Adrenal gland (tissue), 12 donors: ENCODE results near the gene WFDC13. TPM values are rescaled to one million over a fixed set of nuclear protein-coding genes. Genes with fewer than 3 reads are reported as not detected.

ENCODE experiments used
- DNase-seq, 7 donors: peaks; one replicate each; pipeline ENCODE4 v3.0.0-alpha.2; 2019 to 2020
- H3K27ac ChIP-seq, 5 donors: fragments of 200-600 bp; sonication (generic) in 4 of 5; 1 replicate in 3 of 5; 2 replicates in 2 of 5; pipeline versions ENCODE4 v1.5.1 to v1.8.0; 2016 to 2020; ENCODE audit warnings: mild to moderate bottlenecking in 1 of 5
- H3K27me3 ChIP-seq: fragments of 200-600 bp; 2 replicates; pipeline ENCODE4 v1.8.0; 2021
- H3K36me3 ChIP-seq, 2 donors: fragments of 200-600 bp; replicated peaks in 1 of 2; 1 replicate in 1 of 2; 2 replicates in 1 of 2; pipeline versions ENCODE4 v1.5.1 to v1.8.0; 2018 to 2022
- H3K4me1 ChIP-seq, 2 donors: fragments of 200-600 bp; replicated peaks in 1 of 2; 1 replicate in 1 of 2; 2 replicates in 1 of 2; pipeline versions ENCODE4 v1.5.1 to v1.8.0; 2018 to 2021
- H3K4me3 ChIP-seq, 4 donors: fragments of 200-600 bp; sonication (generic) in 3 of 4; one replicate each; pipeline ENCODE4 v1.5.1; 2016 to 2018
- H3K9me3 ChIP-seq, 3 donors: fragments of 200-600 bp; sonication (generic) in 1 of 3; replicated peaks in 1 of 3; 1 replicate in 2 of 3; 2 replicates in 1 of 3; pipeline versions ENCODE4 v1.5.1 to v1.8.0; 2016 to 2021
- CTCF ChIP-seq, 6 experiments: fragments of 450-650 bp in 4 of 6; fragments of 200-600 bp in 2 of 6; sonication (generic) in 1 of 6; IDR thresholded peaks; 1 replicate in 5 of 6; 2 replicates in 1 of 6; pipeline versions ENCODE4 v1.5.1 to v1.8.0; 2016 to 2021; ENCODE audit warnings: antibody characterized with exemption in 6 of 6, mild to moderate bottlenecking in 2 of 6, moderate library complexity in 1 of 6
- POLR2A ChIP-seq, 2 donors: fragments of 450-650 bp; IDR thresholded peaks; one replicate each; pipeline ENCODE4 v1.6.1; 2017; ENCODE audit warnings: antibody characterized with exemption in 2 of 2, mild to moderate bottlenecking in 2 of 2, moderate library complexity in 1 of 2
- WGBS, 4 donors: extraction: QIAGEN DNeasy Blood & Tissue Kit in 2 of 4; methylation state at CpG; one replicate each; pipeline versions ENCODE4 v1.1.5 to v1.1.7; 2013 to 2017; 5-methylcytosine and 5-hydroxymethylcytosine counted together
- intact Hi-C, 2 donors: fragments of 100-400 bp; cut with DNase I; formaldehyde crosslinking; loops; one replicate each; pipeline versions ENCODE4 v1.14.1 to v1.15.0; 2022 to 2023
- polyA plus RNA-seq, 3 donors: library from polyadenylated mRNA; stranded (reverse); fragments of 200-250 nt in 2 of 3; fragments of 350-450 nt in 1 of 3; fragmentation: Illumina TruSeq in 1 of 3; extraction: RNeasy Lipid Tissue Mini Kit (QIAGEN cat#74804) in 1 of 3; gene quantifications; one replicate each; pipeline ENCODE4 v1.2.3, GENCODE V29; 2013 to 2014
- total RNA-seq, 9 donors: library from RNA; depleted of rRNA in 4 of 9; stranded (reverse); fragments of >200 nt in 4 of 9; fragments of 120-200 nt in 1 of 9; fragmentation: NEBNext Ultra II Directional in 1 of 9; extraction: Animal tissue kit (Norgen Biotek cat#: 25700) in 1 of 9; gene quantifications; one replicate each; pipeline versions ENCODE4 v1.1.0 to v1.2.4, GENCODE V29; 2013 to 2023
- donor health status: healthy with polysubstance abuse.
- donor health status: Bipolar disorder and iron deficiency.
- donor health status: DM: yes; HTN: yes; CAD: no.
- donor health status: DM: no; HTN: no; CAD: no.
- donor health status: DM: no; HTN: no; CAD: no.
- donor health status: DM: yes; HTN: yes; CAD: no.

Gene WFDC13
- total and polyA plus RNA-seq, 12 donors, result not detected

- no peak overlapping the region for H3K27ac ChIP-seq
- no peak for TF ChIP-seq POLR2A (IDR thresholded peaks at IDR 0.05)
- TF ChIP-seq CTCF (IDR thresholded peaks at IDR 0.05), result no peak
- no peaks in the 10 kb centered on the region for H3K27me3 ChIP-seq
- H3K4me3 ChIP-seq, result no peak overlapping the region
- H3K4me1 ChIP-seq, result no peaks in the 10 kb centered on the region
- no peaks in the 10 kb centered on the region for H3K36me3 ChIP-seq
- DNase-seq, result no peak
- H3K9me3 ChIP-seq, result peaks cover 0 to 6% (median 0%) of the 10 kb centered on the region in 3 donors
- intact Hi-C loops, result no loop called here
- WGBS, 4 donors, result 78 to 93% (median 81%) methylated on average over 8 of the region's 8 CpGs
These were observed 33.7 kb downstream of the WFDC13 start for GRCh38 chr20:45735552-45735951.

GRCh38 chr20:45735988-45736387 is 34.1 kb downstream of the WFDC13 start:
- WGBS, 4 donors, result 87 to 95% (median 91%) methylated on average over 3 to 23 of the region's 23 CpGs; no CpG with 5 or more reads in 1 of the 4 donors
- no peak for TF ChIP-seq CTCF (IDR thresholded peaks at IDR 0.05)
- TF ChIP-seq POLR2A (IDR thresholded peaks at IDR 0.05), result no peak
- intact Hi-C loops, result no loop called here
- peaks cover 0 to 6% (median 0%) of the 10 kb centered on the region in 3 donors for H3K9me3 ChIP-seq
- no peaks in the 10 kb centered on the region for H3K36me3 ChIP-seq
- no peak overlapping the region for H3K4me3 ChIP-seq
- no peak overlapping the region for H3K27ac ChIP-seq
- no peaks in the 10 kb centered on the region for H3K4me1 ChIP-seq
- DNase-seq, result no peak
- no peaks in the 10 kb centered on the region for H3K27me3 ChIP-seq

GRCh38 chr20:45742596-45742995 is 40.8 kb downstream of the WFDC13 start:
- Histone ChIP-seq H3K27ac (no peak overlapping the region), H3K27me3 (no peaks in the 10 kb centered on the region), H3K9me3 (no peaks in the 10 kb centered on the region), H3K4me1 (no peaks in the 10 kb centered on the region), H3K36me3 (no peaks in the 10 kb centered on the region), H3K4me3 (no peak overlapping the region)
- no peak for DNase-seq
- WGBS, 4 donors, result 80 to 92% (median 82%) methylated on average over 4 of the region's 4 CpGs
- intact Hi-C loops, result no loop called here
- TF ChIP-seq CTCF (IDR thresholded peaks at IDR 0.05) (no peak), POLR2A (IDR thresholded peaks at IDR 0.05) (no peak)

GRCh38 chr20:45745015-45745414 is 43.2 kb downstream of the WFDC13 start:
- intact Hi-C loops, result no loop called here
- H3K36me3 ChIP-seq, result no peaks in the 10 kb centered on the region
- no peak overlapping the region for H3K27ac ChIP-seq
- no peaks in the 10 kb centered on the region for H3K4me1 ChIP-seq
- H3K27me3 ChIP-seq, result no peaks in the 10 kb centered on the region
- H3K9me3 ChIP-seq, result no peaks in the 10 kb centered on the region
- TF ChIP-seq POLR2A (IDR thresholded peaks at IDR 0.05), result no peak
- TF ChIP-seq CTCF (IDR thresholded peaks at IDR 0.05), result no peak
- no peak overlapping the region for H3K4me3 ChIP-seq
- DNase-seq, result no peak
